Activated T-cell treated with anti-CD3 and anti-CD28 coated beads for 1 hour (primary cell): ENCODE results near the gene TCOF1.

Experiments used
- DNase-seq: peaks from one replicate; pipeline ENCODE4 v3.0.0-alpha.2; 2020; ENCODE audit warnings: low read depth

TCOF1 gene, protein sequence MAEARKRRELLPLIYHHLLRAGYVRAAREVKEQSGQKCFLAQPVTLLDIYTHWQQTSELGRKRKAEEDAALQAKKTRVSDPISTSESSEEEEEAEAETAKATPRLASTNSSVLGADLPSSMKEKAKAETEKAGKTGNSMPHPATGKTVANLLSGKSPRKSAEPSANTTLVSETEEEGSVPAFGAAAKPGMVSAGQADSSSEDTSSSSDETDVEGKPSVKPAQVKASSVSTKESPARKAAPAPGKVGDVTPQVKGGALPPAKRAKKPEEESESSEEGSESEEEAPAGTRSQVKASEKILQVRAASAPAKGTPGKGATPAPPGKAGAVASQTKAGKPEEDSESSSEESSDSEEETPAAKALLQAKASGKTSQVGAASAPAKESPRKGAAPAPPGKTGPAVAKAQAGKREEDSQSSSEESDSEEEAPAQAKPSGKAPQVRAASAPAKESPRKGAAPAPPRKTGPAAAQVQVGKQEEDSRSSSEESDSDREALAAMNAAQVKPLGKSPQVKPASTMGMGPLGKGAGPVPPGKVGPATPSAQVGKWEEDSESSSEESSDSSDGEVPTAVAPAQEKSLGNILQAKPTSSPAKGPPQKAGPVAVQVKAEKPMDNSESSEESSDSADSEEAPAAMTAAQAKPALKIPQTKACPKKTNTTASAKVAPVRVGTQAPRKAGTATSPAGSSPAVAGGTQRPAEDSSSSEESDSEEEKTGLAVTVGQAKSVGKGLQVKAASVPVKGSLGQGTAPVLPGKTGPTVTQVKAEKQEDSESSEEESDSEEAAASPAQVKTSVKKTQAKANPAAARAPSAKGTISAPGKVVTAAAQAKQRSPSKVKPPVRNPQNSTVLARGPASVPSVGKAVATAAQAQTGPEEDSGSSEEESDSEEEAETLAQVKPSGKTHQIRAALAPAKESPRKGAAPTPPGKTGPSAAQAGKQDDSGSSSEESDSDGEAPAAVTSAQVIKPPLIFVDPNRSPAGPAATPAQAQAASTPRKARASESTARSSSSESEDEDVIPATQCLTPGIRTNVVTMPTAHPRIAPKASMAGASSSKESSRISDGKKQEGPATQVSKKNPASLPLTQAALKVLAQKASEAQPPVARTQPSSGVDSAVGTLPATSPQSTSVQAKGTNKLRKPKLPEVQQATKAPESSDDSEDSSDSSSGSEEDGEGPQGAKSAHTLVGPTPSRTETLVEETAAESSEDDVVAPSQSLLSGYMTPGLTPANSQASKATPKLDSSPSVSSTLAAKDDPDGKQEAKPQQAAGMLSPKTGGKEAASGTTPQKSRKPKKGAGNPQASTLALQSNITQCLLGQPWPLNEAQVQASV (N-terminal part only)

DNA sequence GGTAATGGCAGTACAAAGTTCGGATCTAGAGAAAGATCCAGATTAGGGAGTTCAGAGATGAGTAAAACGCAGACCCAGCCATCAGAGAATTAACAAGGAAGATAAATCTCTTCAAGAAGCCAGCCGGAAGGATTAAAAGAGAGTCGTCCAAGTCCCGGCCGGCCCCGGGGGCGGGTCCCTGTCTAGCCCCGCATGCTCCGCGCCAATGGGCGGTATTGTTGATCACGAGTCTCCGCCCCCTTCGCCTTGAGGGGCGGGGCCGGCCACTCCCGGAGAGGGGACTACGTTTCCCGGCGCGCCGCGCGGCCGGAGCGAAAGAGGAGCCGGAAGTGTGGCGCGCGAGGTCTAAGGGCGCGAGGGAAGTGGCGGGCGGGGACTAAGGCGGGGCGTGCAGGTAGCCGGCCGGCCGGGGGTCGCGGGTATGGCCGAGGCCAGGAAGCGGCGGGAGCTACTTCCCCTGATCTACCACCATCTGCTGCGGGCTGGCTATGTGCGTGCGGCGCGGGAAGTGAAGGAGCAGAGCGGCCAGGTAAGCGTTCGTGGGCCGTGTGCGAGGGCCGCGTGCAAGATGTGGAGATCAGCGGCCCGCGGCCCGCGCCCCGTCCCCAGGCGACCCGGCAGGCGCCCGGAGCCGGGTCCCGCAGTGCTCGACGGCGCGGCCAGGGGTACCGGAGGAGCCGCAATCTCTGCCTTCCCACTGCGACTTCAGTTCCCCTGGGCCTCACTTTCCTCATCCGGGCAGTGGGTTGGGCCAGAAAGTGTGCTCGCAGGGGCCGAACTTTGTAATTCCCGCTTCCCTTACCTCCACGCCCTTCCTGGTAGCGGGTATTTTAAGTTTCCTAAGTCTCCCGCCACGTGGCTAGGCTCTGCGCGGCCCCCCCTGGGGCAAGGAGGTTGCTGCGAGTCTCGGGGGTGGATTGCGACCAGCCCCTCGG, at the start of gene TCOF1:
TSS of gene TCOF1 (plus strand) at position 372 of the 935 bp plus-strand sequence. CDS start at position 422, 50 bp downstream.
- peak; percentile 97 for DNase-seq

DNA sequence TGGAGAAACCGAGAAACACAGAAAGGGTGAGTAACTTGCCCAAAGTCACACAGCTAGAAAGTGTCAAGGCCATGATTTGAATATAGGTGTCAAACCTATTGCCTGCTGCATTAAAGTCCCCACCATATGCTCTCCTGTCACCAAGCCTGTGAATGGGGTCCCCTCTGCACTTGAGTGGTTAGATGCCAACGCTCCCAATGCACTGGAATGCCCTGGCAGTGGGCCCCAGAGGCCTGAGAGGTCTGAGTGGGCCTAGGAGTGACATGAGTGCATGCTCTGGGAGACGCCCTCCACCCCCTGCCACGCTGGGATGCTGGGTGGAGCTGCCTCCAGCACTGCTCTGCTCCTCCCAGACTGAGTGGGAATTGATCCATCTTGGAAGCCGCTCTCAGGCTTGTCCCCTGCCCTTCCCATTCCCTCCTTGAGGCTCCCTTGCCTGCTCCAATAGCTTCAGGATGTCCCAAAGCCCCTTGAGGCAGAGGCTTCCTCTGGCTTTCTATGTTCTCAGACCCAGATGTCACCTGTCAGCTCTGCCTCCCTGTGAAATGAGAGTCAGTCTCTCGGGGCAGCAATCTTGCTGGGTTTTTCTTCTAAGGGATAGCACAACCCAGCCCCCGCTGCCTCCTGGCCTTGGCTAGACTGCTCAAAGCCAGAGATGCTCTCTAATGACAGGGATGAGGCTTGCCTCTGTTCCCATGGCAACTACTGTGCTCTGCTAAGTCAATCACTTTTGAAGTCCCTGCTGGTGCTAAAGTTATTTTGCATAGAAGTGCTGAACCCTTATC, 48.2 kb upstream of the TCOF1 start:
- no peak for DNase-seq

DNA sequence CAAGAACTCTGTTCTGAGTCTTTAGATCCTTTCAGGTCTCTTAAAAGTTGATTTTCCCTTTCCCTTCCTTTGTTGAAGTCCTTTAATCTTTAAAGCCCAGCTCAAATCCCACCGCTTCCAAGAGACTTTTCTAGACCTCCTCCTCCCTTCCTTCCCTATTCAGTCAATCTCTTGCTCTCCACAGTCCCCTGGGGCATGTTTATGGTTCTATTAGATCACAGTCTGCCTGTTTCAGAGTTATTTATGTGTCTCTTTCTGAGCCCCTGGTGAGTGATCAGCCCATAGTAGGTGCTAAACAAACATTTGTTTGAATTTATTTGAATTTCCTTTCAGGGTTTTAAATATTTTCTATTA, 47.6 kb upstream of the TCOF1 start:
- DNase-seq: no peak

DNA sequence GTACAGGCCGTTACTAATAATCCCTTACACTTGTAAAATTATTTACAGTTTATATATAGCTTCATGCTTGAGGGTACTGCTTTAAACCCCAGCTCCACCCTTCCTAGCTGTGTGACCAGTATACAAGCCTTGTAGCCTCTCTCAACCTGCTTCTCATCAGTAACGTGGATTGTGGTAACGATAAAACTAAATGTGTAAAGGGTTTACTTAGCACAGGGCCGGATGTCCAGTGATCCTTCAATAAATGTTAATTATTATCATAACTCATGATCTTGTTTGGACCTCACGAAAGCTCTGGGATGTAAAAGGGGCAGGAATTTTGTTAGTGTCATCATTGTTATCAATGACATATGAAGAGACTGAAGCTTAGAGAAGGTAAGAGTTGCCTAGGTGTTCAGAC, 47.3 kb upstream of the TCOF1 start:
- no peak for DNase-seq

DNA sequence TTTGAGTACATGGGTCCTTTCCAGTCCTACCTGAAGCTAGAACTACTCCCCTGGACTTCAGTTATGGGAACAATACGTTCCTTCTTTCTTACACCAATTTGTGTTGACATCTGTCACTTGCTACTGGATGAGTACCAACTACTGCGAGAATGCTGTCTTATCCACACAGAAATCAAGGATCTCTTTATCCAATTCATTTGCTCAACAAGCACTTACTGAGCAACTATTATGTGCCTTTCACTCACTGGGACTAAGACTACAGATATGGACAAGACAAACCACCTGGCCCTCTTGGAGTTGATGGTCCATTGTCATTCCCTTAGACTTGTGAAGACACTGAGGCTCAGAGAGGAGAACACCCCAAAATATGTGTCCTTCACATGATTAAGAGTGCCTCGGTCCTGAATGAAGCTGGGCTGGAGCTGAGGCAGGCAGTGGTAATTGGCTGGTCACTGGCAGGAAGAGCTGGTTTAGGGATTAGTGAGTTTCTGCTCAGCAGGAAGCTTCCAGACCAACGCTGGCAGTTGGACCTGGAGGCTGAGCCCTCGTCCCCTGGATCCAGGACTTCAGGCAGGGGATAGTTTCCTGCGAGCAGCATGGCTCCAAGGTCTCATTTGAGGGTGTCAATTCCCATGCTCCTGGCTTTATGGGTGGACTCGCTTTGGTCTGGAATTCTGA, 46.3 kb upstream of the TCOF1 start:
- no peak for DNase-seq

DNA sequence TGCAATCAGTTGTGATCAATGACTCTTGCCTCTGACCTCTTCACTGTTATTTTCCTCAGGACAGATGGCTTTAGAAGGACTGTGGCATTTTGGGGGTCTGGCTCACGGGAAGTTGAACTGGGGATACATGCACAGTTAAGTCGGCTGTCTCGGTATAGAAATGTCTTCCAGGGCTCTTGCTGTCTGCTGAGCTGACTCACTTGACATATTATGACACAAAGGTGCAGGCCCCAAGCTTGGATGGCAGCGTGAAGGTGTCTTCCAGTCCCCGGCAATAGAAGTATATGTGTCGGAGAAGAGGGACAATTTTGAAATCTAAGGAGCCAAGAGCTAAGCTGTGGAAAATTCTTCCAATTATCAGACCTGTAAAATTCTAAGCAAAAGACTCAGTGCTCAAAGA, 45.0 kb upstream of the TCOF1 start:
- no peak for DNase-seq

DNA sequence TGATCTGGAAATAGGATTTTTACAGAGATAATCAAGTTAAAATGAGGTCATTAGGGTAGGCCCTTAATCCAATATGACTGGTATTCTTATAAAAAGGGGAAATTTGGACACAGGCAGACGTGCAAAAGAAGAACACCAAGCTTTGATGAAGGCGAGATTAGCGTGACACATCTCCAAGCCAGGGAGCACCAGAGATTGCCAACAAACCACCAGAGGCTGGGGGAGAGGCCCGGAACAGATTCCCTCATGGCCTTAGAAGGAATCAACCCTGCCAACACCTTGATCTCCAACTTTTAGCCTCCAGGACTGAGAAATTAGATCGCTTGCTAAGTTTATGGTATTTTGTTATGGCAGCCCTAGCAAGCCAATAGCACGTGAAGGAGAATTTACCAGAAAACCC, 44.0 kb upstream of the TCOF1 start:
- DNase-seq: no peak

DNA sequence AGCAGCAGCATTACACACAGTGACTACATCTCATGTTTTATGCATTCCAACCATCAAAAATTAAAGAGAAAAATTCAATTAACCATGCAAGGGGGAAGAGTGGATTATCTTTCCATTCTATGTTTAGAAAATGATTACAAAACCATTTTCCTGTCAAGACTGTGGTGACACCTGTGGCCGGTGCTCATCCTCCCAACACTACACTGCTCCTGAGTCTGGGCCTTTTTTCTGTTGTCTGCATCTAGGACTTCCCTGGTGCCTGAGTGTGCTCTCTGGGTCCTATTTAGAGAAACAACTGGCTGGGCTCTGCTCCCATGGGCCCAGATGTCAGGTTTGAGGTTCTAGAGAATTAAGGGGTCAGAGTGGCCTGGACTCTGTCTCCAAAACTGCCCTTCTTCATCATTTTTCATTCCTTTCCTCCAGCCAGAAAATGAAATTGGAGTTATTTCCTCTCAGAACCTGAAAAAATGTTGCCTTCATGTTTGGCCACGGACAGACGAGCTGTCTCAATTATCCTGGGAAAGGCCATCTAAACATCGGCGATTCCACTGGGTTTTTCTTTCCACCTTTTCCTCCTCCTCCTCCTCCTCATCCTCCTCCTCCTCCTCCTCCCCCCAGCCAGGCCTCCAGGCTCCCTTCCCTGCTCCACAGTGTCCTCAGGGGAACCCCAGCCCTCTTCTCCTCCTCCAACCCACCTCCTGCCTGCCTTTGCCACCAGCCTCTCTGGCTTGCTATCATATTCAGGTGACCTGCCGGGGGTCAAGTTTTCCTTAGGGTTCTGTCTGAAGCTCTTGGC, 43.4 kb upstream of the TCOF1 start:
- no peak for DNase-seq

DNA sequence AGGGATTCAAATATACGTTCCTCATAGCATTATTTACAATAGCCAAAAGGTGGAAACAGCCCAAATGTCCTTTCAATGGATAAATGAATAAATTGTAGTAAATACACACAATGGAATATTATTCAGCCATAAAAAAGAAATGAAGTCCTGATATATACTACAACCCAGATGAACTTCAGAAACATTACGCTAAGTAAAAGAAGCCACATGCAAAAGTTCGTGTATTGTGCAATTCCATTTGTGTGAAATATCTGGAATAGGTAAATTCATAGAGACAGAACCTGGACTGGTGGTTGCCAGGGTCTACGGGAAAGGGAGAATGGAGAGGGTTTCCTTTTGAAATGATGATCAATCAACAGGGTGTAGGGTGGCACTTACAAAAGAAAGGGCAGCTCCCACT, 42.3 kb upstream of the TCOF1 start:
- DNase-seq: no peak

DNA sequence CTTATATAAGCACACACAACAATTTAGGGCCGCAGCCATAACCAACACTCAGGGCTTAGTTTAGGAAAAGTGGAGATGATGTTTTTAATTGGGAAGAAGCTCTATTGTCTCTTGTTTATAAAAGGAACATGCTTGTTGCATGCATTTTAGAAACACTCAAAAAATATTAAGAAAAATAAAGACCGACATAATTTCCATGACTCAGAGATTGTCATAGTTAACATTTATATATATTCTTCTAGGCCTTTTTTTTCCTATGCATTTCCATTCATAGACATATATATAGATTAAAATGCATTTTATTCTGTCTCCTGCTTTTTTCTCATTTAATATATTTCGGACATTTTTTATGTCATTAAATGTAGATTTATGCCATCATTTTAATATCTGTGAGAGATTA, 41.2 kb upstream of the TCOF1 start:
- DNase-seq: no peak

DNA sequence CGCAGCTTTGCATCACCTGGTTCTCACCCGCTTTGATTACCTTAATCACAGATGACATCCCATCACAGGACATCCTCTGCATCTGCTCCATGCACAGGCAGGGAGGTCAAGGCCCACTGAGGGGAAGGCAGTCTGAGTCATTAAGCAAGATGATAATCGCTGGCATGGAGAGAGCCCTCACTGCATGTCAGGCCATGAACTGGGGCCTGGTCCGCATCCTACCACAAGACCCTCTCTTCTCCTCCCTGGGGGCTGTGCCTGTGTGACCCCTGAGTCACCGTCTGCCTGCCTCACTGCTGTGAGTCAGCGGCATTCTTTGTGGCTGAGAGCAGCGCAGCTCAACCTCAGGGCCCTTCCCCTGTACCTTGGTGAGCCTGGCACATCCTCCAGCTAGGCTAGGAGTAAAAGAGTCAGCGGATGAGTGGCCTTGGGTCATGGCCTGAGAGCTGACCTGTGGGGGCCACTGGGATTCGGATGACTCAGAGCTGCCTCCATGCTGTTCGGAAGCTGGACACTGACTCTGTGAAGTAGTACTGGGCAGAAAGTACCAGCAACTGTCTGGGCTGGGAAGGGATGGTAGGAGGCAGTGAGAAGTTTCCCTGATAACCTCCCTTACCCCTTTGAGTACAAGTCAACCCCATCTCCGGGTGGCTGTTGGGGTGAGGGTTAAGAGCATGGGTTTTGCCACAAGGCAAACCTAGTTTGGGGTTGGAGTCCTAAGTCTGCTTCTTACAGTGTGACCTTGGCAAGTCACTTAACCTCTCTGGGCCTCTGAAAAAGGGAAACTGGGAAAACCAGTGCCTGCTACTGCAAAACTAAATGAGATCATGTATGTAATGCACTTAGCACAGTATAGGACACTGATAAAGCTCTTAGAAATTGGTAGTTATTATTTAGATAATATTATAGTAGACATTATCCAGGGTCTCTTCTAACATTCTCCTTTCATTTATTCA, 40.2 kb upstream of the TCOF1 start:
- no peak for DNase-seq

DNA sequence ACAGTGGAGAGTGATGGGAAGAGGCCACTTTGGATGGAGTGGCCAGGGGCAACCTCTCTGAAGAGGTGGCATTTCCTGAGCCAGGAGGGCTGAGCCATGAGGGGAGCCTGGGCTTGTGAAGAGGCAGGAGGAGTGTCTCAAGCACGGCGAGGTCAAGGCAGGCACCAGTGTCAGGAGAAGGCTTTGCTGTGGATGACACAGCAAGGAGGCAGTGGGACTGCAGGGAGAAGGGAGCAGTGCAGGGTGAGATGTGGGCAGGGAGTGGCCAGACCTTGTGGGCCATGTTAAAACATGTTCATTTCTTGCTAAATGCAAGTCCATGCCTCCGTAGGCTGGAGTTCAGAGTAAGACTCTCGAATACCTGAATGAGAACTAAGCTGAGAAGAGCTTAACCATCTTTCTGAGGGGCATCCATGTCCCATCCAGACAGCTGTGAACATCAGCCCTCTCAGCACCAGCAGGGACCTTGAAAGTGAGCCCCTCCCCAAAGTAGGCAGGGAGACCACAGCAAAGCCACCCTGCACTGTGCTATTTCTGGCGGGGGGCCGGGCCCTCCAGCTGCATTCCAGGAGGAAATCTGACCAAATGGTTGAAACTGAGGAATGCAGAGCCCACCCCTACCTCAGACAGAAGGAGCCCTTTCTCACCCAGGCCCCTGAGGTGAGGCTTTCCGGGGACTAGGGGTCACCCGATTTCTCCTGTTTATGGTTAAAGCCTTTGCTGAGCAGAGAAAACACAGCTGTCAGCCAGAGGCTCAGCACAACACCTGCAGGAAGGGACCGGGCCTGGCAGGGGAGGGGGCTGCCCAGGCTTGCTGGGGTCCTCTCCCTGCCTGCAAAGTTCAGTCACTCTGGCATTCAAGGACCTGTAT, 38.6 kb upstream of the TCOF1 start:
- DNase-seq: no peak

DNA sequence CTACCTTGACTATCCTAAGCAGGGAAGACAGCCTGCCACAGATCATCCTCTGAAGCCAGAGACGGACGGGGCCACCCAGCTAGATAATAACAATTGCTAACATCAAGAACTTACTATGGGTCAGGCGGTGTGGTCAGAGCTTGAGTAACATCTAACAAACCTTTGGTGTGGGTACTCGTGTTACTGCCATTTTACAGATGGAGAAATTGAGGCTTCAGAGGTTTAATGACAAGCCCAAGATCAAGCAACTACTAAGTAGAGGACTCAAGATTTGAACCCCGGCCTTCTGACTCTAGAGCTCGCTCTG, 38.1 kb upstream of the TCOF1 start:
- no peak for DNase-seq

DNA sequence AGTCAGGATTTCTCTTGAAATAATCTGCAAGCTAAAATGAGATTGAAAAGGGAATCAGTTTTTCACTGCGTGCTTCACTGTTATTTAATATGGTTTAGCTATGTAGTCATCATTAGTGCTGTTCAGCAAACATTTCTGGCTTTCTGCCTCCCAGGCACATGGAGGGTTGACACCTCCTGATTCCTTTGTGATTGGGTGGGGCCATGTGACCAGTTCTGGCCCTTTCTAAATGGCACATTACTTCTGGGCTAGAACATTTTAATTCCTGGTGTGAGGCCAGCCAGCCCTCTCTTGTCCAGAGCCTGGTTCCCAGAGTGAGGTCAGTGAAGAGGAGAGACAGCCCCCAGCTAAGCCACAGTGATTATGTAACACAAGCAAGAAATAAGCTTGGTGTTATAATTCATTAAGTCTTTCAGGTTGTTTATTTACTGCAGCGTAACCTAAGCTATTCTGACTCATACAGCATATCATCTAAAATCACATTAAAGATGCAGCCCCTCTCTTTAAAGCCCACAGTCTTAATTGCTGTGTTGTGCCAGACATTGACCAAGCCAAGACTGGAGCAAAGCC, 37.4 kb upstream of the TCOF1 start:
- no peak for DNase-seq

DNA sequence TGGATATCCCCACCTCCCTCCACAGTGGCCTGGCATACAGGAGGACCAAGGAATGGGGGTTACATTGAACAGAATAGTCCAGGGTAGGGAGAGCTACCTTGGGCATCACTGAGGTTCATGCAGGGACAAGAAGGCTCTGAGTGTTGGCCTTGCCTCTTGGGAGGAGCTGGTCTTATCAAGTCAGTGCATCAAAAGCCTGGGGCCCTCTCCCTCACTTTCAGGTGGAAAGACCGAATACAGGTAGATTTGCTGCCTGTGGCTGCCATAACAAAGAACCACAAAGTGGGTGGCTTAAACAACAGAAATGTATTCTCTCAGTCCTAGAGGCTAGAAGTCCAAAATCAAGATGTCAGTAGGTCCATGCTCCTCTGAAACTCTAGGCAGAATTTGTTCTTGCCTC, 36.3 kb upstream of the TCOF1 start:
- DNase-seq: no peak

DNA sequence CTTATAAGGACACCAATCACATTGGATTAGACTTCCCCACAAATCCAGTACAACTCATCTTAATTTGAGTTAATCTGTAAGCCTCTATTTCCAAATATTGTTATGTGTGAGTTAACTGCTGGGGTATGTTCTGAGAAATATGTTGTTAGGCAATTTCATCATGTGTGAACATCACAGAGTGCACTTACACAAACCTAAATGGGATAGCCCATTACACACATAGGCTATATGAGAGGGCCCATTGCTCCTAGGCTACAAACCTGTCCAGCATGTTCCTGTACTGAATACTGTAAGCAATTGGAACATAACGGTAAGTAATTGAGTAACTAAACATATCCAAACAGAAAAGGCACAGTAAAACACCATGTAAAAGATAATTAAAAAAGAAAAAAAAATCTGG, 35.7 kb upstream of the TCOF1 start:
- no peak for DNase-seq

DNA sequence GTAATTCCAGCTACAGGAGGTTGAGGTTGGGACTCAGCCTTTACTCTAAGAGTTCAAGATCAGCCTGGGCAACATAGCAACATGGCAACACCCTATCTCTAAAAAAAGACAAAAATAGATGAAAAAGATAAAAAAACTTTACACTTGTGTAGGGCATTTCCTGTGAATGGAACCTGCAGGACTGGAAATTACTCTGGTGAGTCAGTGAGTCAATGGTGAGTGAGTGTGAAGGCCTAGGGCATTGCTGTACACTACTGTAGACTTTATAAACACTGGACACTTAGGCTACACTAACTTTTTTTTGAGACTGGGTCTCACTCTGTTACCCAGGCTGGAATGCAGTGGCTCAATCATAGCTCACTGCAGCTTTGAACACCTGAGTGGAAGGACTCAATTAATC, 35.3 kb upstream of the TCOF1 start:
- DNase-seq: no peak
